ENCODE results near the gene CPLX4.

DNA sequence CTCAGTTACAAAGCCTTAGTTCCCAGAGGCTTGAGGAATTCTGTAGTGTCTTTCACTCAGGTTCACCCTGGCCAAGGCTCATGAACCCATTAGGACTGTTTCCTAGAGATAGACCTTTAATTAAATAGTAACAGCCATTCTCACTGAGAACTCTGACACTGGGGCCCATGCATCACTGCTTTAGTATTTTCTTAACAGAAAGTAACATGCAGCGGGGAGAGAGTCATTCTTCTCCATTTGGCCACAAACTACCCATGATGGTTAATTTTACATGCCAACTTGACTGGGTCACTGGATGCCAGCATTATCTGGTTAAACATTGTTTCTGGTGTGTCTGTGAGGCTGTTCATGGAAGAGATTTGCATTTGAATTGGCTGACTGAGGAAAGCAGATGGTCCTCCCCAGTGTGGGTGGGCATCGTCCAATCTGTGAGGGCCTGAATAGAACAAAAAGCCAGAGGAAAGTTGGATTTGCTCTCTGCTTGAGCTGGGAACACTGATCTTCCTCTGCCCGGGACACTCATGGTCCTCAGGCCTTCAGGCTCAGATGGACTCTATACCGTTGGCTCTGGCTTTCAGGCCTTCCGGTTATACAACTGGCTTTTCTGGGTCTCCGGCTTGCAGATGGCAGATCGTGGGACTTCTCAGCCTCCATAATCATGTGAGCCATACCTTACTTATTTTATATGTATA, 5.6 kb upstream of the CPLX4 start:
- TF ChIP-seq, protein P1, sequence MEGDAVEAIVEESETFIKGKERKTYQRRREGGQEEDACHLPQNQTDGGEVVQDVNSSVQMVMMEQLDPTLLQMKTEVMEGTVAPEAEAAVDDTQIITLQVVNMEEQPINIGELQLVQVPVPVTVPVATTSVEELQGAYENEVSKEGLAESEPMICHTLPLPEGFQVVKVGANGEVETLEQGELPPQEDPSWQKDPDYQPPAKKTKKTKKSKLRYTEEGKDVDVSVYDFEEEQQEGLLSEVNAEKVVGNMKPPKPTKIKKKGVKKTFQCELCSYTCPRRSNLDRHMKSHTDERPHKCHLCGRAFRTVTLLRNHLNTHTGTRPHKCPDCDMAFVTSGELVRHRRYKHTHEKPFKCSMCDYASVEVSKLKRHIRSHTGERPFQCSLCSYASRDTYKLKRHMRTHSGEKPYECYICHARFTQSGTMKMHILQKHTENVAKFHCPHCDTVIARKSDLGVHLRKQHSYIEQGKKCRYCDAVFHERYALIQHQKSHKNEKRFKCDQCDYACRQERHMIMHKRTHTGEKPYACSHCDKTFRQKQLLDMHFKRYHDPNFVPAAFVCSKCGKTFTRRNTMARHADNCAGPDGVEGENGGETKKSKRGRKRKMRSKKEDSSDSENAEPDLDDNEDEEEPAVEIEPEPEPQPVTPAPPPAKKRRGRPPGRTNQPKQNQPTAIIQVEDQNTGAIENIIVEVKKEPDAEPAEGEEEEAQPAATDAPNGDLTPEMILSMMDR (conservative IDR thresholded peaks at IDR 0.05 in 1 of 2, IDR thresholded peaks at IDR 0.05 in 1 of 2; ENCODE audit: low read depth in 1 of 2, low read length in 2 of 2): no peak
- no peak for TF ChIP-seq EZH2 (IDR thresholded peaks at IDR 0.05; ENCODE audit: low read length, missing control alignments)
